Ishikawa (cell line): ENCODE data around the gene CASP2.

Source experiments
- CEBPB ChIP-seq: IDR thresholded peaks from 2 replicates; pipeline ENCODE4 v1.6.1; 2012
- CREB1 ChIP-seq: IDR thresholded peaks from 2 replicates; pipeline ENCODE4 v1.6.1; 2012; ENCODE audit warnings: low read depth
- EGR1 ChIP-seq: IDR thresholded peaks from 2 replicates; pipeline ENCODE4 v1.6.1; 2012
- EP300 ChIP-seq: IDR thresholded peaks from 2 replicates; pipeline ENCODE4 v1.6.1; 2012; ENCODE audit warnings: borderline replicate concordance
- FOXM1 ChIP-seq: IDR thresholded peaks from 2 replicates; pipeline ENCODE4 v1.6.1; 2012; ENCODE audit warnings: low read depth, borderline replicate concordance
- NFIC ChIP-seq: IDR thresholded peaks from 2 replicates; pipeline ENCODE4 v1.6.1; 2012
- RAD21 ChIP-seq: IDR thresholded peaks from 2 replicates; pipeline ENCODE4 v1.6.1; 2012; ENCODE audit warnings: low read depth
- TAF1 ChIP-seq: IDR thresholded peaks from 2 replicates; pipeline ENCODE4 v1.6.1; 2012; ENCODE audit warnings: low read depth, mild to moderate bottlenecking
- TCF12 ChIP-seq: IDR thresholded peaks from 2 replicates; pipeline ENCODE4 v1.6.1; 2012; ENCODE audit warnings: low read depth
- TEAD4 ChIP-seq: IDR thresholded peaks from 2 replicates; pipeline ENCODE4 v1.6.1; 2012
- YY1 ChIP-seq: IDR thresholded peaks from 2 replicates; pipeline ENCODE4 v1.6.1; 2012; ENCODE audit warnings: low read depth
- ZBTB7A ChIP-seq: IDR thresholded peaks from 2 replicates; pipeline ENCODE4 v1.6.1; 2012; ENCODE audit warnings: low read depth
- TF ChIP-seq, protein P1 (sequence below): IDR thresholded peaks from 2 replicates; pipeline ENCODE4 v1.6.1; 2012; ENCODE audit warnings: low read depth, mild to moderate bottlenecking
- TF ChIP-seq, protein P2 (sequence below): IDR thresholded peaks from 2 replicates; pipeline ENCODE4 v1.6.1; 2012
- TF ChIP-seq, protein P3 (sequence below): IDR thresholded peaks from 2 replicates; pipeline ENCODE4 v1.6.1; 2012

CASP2 gene

GRCh38 chr7:143284591-143285469 is 3.3 kb upstream of the CASP2 start, which contains the start of gene TMEM139:
Gene TMEM139, plus strand, starts transcription at chr7:143284958. Its CDS starts 1,000 bp downstream, at chr7:143285958.
- no peak for TF ChIP-seq NFIC
- no peak for TF ChIP-seq RAD21
- no peak for TF ChIP-seq TCF12
- TF ChIP-seq TAF1, result peak; percentile 54
- TF ChIP-seq YY1, result no peak
- no peak for TF ChIP-seq ZBTB7A
- TF ChIP-seq, protein P1, sequence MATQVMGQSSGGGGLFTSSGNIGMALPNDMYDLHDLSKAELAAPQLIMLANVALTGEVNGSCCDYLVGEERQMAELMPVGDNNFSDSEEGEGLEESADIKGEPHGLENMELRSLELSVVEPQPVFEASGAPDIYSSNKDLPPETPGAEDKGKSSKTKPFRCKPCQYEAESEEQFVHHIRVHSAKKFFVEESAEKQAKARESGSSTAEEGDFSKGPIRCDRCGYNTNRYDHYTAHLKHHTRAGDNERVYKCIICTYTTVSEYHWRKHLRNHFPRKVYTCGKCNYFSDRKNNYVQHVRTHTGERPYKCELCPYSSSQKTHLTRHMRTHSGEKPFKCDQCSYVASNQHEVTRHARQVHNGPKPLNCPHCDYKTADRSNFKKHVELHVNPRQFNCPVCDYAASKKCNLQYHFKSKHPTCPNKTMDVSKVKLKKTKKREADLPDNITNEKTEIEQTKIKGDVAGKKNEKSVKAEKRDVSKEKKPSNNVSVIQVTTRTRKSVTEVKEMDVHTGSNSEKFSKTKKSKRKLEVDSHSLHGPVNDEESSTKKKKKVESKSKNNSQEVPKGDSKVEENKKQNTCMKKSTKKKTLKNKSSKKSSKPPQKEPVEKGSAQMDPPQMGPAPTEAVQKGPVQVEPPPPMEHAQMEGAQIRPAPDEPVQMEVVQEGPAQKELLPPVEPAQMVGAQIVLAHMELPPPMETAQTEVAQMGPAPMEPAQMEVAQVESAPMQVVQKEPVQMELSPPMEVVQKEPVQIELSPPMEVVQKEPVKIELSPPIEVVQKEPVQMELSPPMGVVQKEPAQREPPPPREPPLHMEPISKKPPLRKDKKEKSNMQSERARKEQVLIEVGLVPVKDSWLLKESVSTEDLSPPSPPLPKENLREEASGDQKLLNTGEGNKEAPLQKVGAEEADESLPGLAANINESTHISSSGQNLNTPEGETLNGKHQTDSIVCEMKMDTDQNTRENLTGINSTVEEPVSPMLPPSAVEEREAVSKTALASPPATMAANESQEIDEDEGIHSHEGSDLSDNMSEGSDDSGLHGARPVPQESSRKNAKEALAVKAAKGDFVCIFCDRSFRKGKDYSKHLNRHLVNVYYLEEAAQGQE, result no peak
- no peak for TF ChIP-seq CREB1
- TF ChIP-seq, protein P2, sequence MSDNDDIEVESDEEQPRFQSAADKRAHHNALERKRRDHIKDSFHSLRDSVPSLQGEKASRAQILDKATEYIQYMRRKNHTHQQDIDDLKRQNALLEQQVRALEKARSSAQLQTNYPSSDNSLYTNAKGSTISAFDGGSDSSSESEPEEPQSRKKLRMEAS, result peak; percentile 59
- no peak for TF ChIP-seq EGR1
- no peak for TF ChIP-seq FOXM1
- TF ChIP-seq, protein P3, sequence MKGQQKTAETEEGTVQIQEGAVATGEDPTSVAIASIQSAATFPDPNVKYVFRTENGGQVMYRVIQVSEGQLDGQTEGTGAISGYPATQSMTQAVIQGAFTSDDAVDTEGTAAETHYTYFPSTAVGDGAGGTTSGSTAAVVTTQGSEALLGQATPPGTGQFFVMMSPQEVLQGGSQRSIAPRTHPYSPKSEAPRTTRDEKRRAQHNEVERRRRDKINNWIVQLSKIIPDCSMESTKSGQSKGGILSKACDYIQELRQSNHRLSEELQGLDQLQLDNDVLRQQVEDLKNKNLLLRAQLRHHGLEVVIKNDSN, result no peak
- TF ChIP-seq EP300, result no peak
- TF ChIP-seq CEBPB, result no peak
- no peak for TF ChIP-seq TEAD4

GRCh38 chr7:143285470-143285778 is 2.7 kb upstream of the CASP2 start:
- TF ChIP-seq CEBPB (0 out of 2 replicates have a peak, but pooled peaks have one; percentile 7), EP300 (peak; percentile 45; the same call in 1 of the 2 replicates), ZBTB7A (0 out of 2 replicates have a peak, but pooled peaks have one; percentile 10), YY1 (peak; percentile 58), EGR1 (no peak), RAD21 (no peak), TCF12 (0 out of 2 replicates have a peak, but pooled peaks have one; percentile 63), TEAD4 (peak; percentile 98)
- TF ChIP-seq, protein P2, result peak; percentile 40; the same call in 1 of the 2 replicates

GRCh38 chr7:143285806-143286521 is 2.2 kb upstream of the CASP2 start:
- no peak for TF ChIP-seq TAF1

DNA sequence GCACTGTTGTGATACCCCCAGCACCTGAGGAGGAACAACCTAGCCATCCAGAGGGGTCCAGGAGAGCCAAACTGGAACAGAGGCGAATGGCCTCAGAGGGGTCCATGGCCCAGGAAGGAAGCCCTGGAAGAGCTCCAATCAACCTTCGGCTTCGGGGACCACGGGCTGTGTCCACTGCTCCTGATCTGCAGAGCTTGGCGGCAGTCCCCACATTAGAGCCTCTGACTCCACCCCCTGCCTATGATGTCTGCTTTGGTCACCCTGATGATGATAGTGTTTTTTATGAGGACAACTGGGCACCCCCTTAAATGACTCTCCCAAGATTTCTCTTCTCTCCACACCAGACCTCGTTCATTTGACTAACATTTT is 1.6 kb upstream of the CASP2 start:
- TF ChIP-seq, protein P1, result no peak
- no peak for TF ChIP-seq TEAD4
- TF ChIP-seq TAF1, result no peak
- TF ChIP-seq EGR1, result no peak
- TF ChIP-seq, protein P2, result no peak
- no peak for TF ChIP-seq EP300
- TF ChIP-seq FOXM1, result no peak
- TF ChIP-seq YY1, result no peak
- TF ChIP-seq TCF12, result no peak
- TF ChIP-seq, protein P3, result no peak
- no peak for TF ChIP-seq CREB1
- TF ChIP-seq CEBPB, result no peak
- TF ChIP-seq NFIC, result no peak
- TF ChIP-seq RAD21, result no peak
- no peak for TF ChIP-seq ZBTB7A

GRCh38 chr7:143287339-143287934 is 714 bp upstream of the CASP2 start:
- TF ChIP-seq, protein P1, result no peak
- TF ChIP-seq TAF1 (no peak), RAD21 (no peak), EP300 (no peak), FOXM1 (no peak), TEAD4 (no peak), EGR1 (no peak), YY1 (no peak), NFIC (no peak), CEBPB (no peak), CREB1 (no peak), ZBTB7A (no peak)
- TF ChIP-seq, protein P2, result no peak
- TF ChIP-seq, protein P3, result no peak
